K562 (cell line): Measurements from ENCODE around the gene VPS18. TPM values are rescaled to one million over a fixed set of nuclear protein-coding genes. Genes with fewer than 3 reads are reported as not detected.

Experiments
- ATAC-seq: fragments of 200-7000 bp; cut with Tn5 transposase; 3 replicates; pipeline ENCODE4 v1.9.1; 2020; ENCODE audit warnings: moderate library complexity
- BruUV-seq: library from RNA; stranded (reverse); fragments of 400-500 nt; replicated peaks from 2 replicates; lab custom pipeline; 2021; lab: Mats Ljungman, UMichigan
- CTCF ChIA-PET: fragments of 300-600 bp; formaldehyde crosslinking; extraction: SDS; loops from one replicate; lab custom pipeline; 2021; ENCODE audit warnings: low intra/inter-chr PET ratio; lab: Yijun Ruan, JAX
- POLR2A ChIA-PET: fragments of 300-600, 350-650 bp; sonication (Branson Sonifier 250); formaldehyde crosslinking; extraction: SDS; loops from one replicate; lab custom pipeline; 2021; ENCODE audit warnings: antibody characterized with exemption, inconsistent platforms; lab: Yijun Ruan, JAX
- DNase-seq, 4 experiments: peaks; one replicate each; pipeline versions ENCODE4 v3.0.0 to v3.0.0-alpha.2; 2011 to 2018; ENCODE audit warnings: low spot score in 3 of 4, mixed read lengths in 3 of 4; ENCODE audit errors: extremely low read depth in 1 of 4
- FAIRE-seq: peaks from 2 replicates; lab custom pipeline; 2011; peaks lifted over from hg19 to GRCh38; lab: Jason Lieb, UNC
- H2AFZ ChIP-seq: 2 replicates; pipeline ENCODE4 v1.6.0; 2011; ENCODE audit warnings: low read depth, low read length, control low read depth, inconsistent platforms
- H3K27ac ChIP-seq: fragments of 200-600 bp; 3 replicates; pipeline ENCODE4 v1.8.0; 2011; ENCODE audit warnings: low read depth, mild to moderate bottlenecking, control low read depth, inconsistent platforms, low read length, moderate library complexity, mixed read lengths; ENCODE audit errors: extremely low read depth
- H3K27me3 ChIP-seq, 2 experiments: fragments of 300-600 bp in 1 of 2; 2 replicates in 1 of 2; 3 replicates in 1 of 2; pipeline versions ENCODE4 v1.6.0 to v1.8.0; 2011; ENCODE audit warnings: inconsistent platforms in 2 of 2, low read length in 2 of 2, mild to moderate bottlenecking in 1 of 2, mixed read lengths in 1 of 2, moderate library complexity in 1 of 2; ENCODE audit not compliant: control insufficient read depth in 2 of 2, insufficient read depth in 2 of 2
- H3K36me3 ChIP-seq: fragments of 300-600 bp; 3 replicates; pipeline ENCODE4 v1.8.0; 2011; ENCODE audit warnings: mild to moderate bottlenecking, low read length, inconsistent platforms; ENCODE audit not compliant: control insufficient read depth, insufficient read depth
- H3K4me1 ChIP-seq, 2 experiments: fragments of 200-600 bp in 1 of 2; replicated peaks in 1 of 2; 2 replicates in 1 of 2; 3 replicates in 1 of 2; pipeline versions ENCODE4 v1.5.1 to v1.8.0; 2011; ENCODE audit warnings: inconsistent platforms in 2 of 2, low read length in 2 of 2, mild to moderate bottlenecking in 1 of 2, mixed read lengths in 1 of 2, moderate library complexity in 1 of 2; ENCODE audit not compliant: control insufficient read depth in 2 of 2, insufficient read depth in 2 of 2
- H3K4me2 ChIP-seq: 2 replicates; pipeline ENCODE4 v1.6.1; 2011; ENCODE audit warnings: low read length, control low read depth, inconsistent platforms, mixed read lengths; ENCODE audit not compliant: insufficient read depth
- H3K4me3 ChIP-seq: fragments of 200-600 bp; sonication (generic), shearing (Covaris generic); 2 replicates; pipeline ENCODE4 v1.5.1; 2016; ENCODE audit warnings: control low read depth, inconsistent platforms
- H3K79me2 ChIP-seq: fragments of 200-600 bp; 3 replicates; pipeline ENCODE4 v1.8.0; 2011; ENCODE audit warnings: low read length, inconsistent platforms; ENCODE audit not compliant: control insufficient read depth, insufficient read depth
- H3K9ac ChIP-seq, 2 experiments: 2 replicates each; pipeline versions ENCODE4 v1.6.0 to v1.6.1; 2011; ENCODE audit warnings: low read depth in 2 of 2, low read length in 2 of 2, control low read depth in 1 of 2, inconsistent platforms in 1 of 2, mild to moderate bottlenecking in 1 of 2, mixed read lengths in 1 of 2; ENCODE audit not compliant: insufficient read depth in 1 of 2
- H3K9me1 ChIP-seq: one replicate; pipeline ENCODE4 v1.6.0; 2011; ENCODE audit warnings: inconsistent platforms, mild to moderate bottlenecking, low read length, moderate library complexity; ENCODE audit not compliant: control insufficient read depth, insufficient read depth
- H3K9me3 ChIP-seq: replicated peaks from 2 replicates; pipeline ENCODE4 v1.5.1; 2011; ENCODE audit warnings: low read depth, low read length, inconsistent platforms; ENCODE audit not compliant: control insufficient read depth, insufficient read depth
- H4K20me1 ChIP-seq: replicated peaks from 2 replicates; pipeline ENCODE4 v1.6.1; 2011; ENCODE audit warnings: low read length, inconsistent platforms, mixed read lengths; ENCODE audit not compliant: control insufficient read depth, insufficient read depth
- SETDB1 ChIP-seq: IDR thresholded peaks from one replicate; pipeline ENCODE4 v1.6.1; 2012; ENCODE audit warnings: low read length, control low read depth, inconsistent platforms
- SP2 ChIP-seq: IDR thresholded peaks from 2 replicates; pipeline ENCODE4 v1.6.1; 2011; ENCODE audit warnings: mild to moderate bottlenecking, low read depth, low read length, moderate library complexity; ENCODE audit not compliant: poor library complexity, severe bottlenecking; ENCODE audit errors: extremely low read depth
- TCF7L2 ChIP-seq: fragments of 150-350 bp; IDR thresholded peaks from 2 replicates; pipeline ENCODE4 v1.6.1; 2016; ENCODE audit warnings: low read depth, mild to moderate bottlenecking, low read length, moderate library complexity
- ZNF165 ChIP-seq: fragments of 250-450 bp; sonication (Bioruptor Pico); IDR thresholded peaks from 2 replicates; pipeline ENCODE4 v1.4.0; 2020; ENCODE audit warnings: borderline replicate concordance
- WGBS: fragments of 100-300 bp; shearing (Covaris generic); methylation state at CpG from one replicate; pipeline ENCODE4 v1.1.6; 2016; ENCODE audit warnings: low coverage, mixed read lengths; ENCODE audit not compliant: insufficient coverage; ENCODE audit errors: missing lambda C conversion rate; 5-methylcytosine and 5-hydroxymethylcytosine counted together
- in situ Hi-C: fragments of 300-500 bp; cut with MboI; formaldehyde crosslinking; loops from 4 replicates; pipeline ENCODE4 v1.15.0; 2018; ENCODE audit warnings: inconsistent platforms, mixed read lengths
- intact Hi-C: fragments of 100-400 bp; cut with micrococcal nuclease; formaldehyde crosslinking; loops from 2 replicates; pipeline ENCODE4 v1.14.2; 2022
- polyA plus RNA-seq, 8 experiments: library from polyadenylated mRNA; depleted of rRNA in 4 of 8; stranded (reverse) in 5 of 8; unstranded in 3 of 8; fragments of >200 nt; fragmentation: Nextera tagmentation in 2 of 8; fragmentation: Illumina TruSeq in 1 of 8; extraction: Ambion mirVana in 2 of 8; extraction: Trizol in 1 of 8; gene quantifications; 2 replicates each; pipeline versions ENCODE4 v1.2.1 to v1.2.3, GENCODE V29; 2011 to 2014; ENCODE audit warnings: inconsistent platforms in 1 of 8, missing spikeins in 1 of 8
- total RNA-seq, 7 experiments: library from RNA; depleted of rRNA in 6 of 7; stranded (reverse); fragments of >200 nt in 6 of 7; fragmentation: Illumina TruSeq in 2 of 7; extraction: Trizol in 2 of 7; gene quantifications; 2 replicates each; pipeline versions ENCODE4 v1.2.1 to v1.2.3, GENCODE V29; 2011 to 2021; ENCODE audit warnings: low replicate concordance in 1 of 7
- TF ChIP-seq, protein P1 (sequence below), 3 experiments: fragments of 200-800 bp in 1 of 3; fragments of 250-450 bp in 1 of 3; fragments of 450-650 bp in 1 of 3; sonication (Bioruptor Pico) in 1 of 3; sonication (Bioruptor generic) in 1 of 3; formaldehyde crosslinking in 1 of 3; IDR thresholded peaks; 2 replicates each; pipeline versions ENCODE4 v1.6.1 to v1.8.0; 2016 to 2022; ENCODE audit warnings: mild to moderate bottlenecking in 2 of 3, missing genetic modification characterization in 2 of 3, missing compliant biosample characterization in 1 of 3, moderate library complexity in 1 of 3

VPS18 gene
- total and polyA plus RNA-seq, 9 of the 15 experiments (the other 6 are each of a cell fraction or from before 2014, with no cell fraction given): 0.73 to 19.9 (median 8.5) TPM

DNA sequence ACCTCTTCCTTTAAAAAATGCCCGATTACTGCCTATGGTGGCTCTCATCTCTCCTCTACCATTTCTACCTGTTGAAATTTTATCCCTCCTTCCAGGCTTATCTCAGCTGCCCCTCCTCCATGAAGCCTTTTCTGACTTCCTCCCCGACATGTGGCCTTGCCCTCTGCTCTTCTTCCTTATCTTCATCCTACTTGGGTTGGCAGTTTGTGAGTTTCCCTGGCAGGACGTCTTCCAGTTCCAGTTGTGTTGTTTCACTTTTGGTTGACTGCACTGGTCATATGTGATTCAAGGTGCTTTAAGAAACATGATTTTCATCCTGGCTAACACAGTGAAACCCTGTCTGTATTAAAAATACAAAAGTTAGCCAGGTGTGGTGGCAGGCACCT, 39.3 kb downstream of the VPS18 start (continued):
- no peak for TF ChIP-seq SP2
- TF ChIP-seq ZNF165 (CRISPR knock-in tag): no peak
- no peak for TF ChIP-seq TCF7L2

DNA sequence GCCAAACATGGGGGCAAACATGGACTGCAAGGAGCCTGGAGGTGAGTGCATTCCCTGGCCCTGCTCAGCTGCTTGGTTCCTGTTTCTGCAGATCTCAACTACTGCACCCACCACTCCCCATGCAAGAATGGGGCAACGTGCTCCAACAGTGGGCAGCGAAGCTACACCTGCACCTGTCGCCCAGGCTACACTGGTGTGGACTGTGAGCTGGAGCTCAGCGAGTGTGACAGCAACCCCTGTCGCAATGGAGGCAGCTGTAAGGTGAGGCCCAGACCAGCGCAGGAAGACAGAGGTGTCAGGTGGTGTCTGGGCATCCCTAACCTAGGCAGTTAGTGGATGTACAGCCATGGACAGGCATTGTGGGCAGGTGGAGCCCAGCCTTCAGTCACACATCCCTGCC, 40.2 kb downstream of the VPS18 start:
- TF ChIP-seq, protein P1, sequence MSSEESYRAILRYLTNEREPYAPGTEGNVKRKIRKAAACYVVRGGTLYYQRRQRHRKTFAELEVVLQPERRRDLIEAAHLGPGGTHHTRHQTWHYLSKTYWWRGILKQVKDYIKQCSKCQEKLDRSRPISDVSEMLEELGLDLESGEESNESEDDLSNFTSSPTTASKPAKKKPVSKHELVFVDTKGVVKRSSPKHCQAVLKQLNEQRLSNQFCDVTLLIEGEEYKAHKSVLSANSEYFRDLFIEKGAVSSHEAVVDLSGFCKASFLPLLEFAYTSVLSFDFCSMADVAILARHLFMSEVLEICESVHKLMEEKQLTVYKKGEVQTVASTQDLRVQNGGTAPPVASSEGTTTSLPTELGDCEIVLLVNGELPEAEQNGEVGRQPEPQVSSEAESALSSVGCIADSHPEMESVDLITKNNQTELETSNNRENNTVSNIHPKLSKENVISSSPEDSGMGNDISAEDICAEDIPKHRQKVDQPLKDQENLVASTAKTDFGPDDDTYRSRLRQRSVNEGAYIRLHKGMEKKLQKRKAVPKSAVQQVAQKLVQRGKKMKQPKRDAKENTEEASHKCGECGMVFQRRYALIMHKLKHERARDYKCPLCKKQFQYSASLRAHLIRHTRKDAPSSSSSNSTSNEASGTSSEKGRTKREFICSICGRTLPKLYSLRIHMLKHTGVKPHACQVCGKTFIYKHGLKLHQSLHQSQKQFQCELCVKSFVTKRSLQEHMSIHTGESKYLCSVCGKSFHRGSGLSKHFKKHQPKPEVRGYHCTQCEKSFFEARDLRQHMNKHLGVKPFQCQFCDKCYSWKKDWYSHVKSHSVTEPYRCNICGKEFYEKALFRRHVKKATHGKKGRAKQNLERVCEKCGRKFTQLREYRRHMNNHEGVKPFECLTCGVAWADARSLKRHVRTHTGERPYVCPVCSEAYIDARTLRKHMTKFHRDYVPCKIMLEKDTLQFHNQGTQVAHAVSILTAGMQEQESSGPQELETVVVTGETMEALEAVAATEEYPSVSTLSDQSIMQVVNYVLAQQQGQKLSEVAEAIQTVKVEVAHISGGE (CRISPR knock-in tag; IDR thresholded peaks at IDR 0.05): no peak
- no peak for TF ChIP-seq SETDB1
- peaks cover 6 to 35% of the 10 kb centered on the region in 2 experiments for H3K4me1 ChIP-seq
- DNase-seq: no peak

More for the DNA sequence above, 40.2 kb downstream of the VPS18 start:
- no TSS peak for BruUV-seq
- no peak overlapping the region for H3K27ac ChIP-seq
- H4K20me1 ChIP-seq: no peaks in the 10 kb centered on the region
- H3K9ac ChIP-seq: peak overlapping the region in 1 of 2 experiments; percentile 43; a peak in 1 of 4 replicates
- H3K4me3 ChIP-seq: no peak overlapping the region
- no peaks in the 10 kb centered on the region for H3K79me2 ChIP-seq
- WGBS: 45% methylated on average over 6 of the region's 6 CpGs
- peaks cover 3% of the 10 kb centered on the region for H3K9me1 ChIP-seq
- no peak overlapping the region for H2AFZ ChIP-seq
- intact Hi-C loops (no loop called here), in situ Hi-C loops (no loop called here)
- ChIA-PET CTCF (no interaction called here), POLR2A (interaction anchor here (1.3 kb wide), 1 partner anchor 22 kb away, joined by 3 read pairs; no protein-coding TSS in a partner anchor)
- no peak for FAIRE-seq
- no peak overlapping the region for H3K4me2 ChIP-seq
- ATAC-seq: no peak
- no peaks in the 10 kb centered on the region for H3K36me3 ChIP-seq
- peaks cover 0 to 4% of the 10 kb centered on the region in 2 experiments; a peak in 1 of 5 replicates for H3K27me3 ChIP-seq
- no peaks in the 10 kb centered on the region for H3K9me3 ChIP-seq
